Glomerular visceral epithelial cell (primary cell): ENCODE measurements around the gene OR2T11.
"Not testable (repeated sequence)": the region's sequence is repeated elsewhere in the genome, so short reads cannot be mapped to it uniquely, and the experiment has no call there.

Source experiments
- DNase-seq: peaks from one replicate; pipeline ENCODE4 v3.0.0-alpha.2; 2016; ENCODE audit errors: extremely low spot score

The OR2T11 gene

DNA sequence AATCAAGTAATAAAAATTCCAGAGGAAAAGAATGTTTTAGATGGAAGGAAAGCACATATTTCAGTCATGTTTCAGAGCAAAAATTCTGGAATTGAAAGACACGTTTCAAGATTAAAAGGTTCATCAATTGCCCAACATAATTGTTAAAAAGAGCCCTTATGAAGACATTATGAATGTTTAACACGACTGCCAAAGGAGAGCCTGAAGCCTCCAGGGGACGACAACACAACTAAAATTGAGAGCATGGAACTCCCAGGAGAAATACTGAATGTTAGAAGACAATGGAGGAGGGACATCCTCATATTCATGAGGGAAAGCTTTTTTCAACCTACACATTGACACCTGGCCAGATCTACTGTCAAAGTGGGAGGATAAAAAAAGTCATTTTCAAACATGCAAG lies 16.0 kb downstream of the OR2T11 start:
- DNase-seq = peak; percentile 25

DNA sequence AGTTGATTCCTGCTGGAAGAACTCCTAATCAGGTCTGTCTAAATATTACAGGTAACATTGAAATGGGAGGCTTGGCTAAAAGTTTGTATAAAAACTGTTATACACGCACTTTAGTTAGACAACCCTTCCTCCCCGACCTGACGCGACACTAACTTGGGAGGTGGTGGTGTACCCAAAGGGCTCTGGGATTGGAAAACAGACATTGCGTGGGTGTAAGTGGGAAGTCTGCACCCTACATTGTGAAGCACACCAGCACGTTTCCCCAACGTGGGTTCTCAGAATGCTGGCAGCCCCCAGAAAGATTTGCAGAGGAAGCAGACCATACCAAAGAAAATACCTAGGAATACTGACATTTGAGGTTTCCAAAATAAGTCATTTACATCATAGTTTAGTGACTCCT lies 16.8 kb downstream of the OR2T11 start:
- DNase-seq = no peak

DNA sequence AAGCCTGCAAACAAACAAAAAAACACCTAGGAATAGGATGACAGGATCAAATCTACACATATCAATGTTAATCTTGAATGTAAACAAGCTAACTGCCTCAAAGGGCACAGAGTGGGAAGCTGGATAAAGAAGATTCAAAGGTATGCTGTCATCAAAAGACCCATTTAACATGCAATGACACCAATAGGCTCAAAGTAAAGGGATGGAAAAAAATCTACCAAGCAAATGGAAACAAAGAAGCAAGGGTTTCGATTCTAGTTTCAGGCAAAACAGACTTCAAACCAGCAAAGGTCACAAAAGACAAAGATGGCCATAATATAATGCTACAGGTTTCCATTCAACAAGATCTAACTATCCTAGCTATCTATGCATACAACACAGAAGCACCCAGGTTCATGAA lies 21.1 kb downstream of the OR2T11 start:
- DNase-seq = no peak

DNA sequence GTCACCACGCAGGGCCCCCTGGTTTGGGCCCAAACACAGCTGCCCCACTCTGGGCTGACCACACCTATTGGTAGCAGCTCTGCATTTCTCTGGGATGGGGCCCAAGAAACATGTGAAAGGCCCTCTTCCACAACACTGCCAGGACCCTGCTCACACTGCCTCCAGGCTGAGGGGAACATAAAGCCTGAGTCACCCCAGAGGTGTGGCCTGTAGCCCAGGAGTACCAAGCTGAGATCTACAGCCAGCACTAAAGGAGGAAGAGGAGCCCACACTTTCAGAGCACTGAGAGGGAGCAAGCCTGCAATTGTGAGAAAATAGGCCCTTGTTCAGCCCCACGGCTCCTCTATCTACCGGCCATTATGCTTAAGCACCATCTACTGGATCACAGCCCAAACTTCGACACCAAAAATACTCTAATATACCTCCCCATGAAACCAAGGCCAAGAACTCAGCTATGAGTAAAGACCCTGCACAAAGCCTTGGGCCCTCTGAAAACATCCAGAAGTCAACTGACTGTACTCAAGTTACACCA lies 22.9 kb downstream of the OR2T11 start:
- no peak for DNase-seq

DNA sequence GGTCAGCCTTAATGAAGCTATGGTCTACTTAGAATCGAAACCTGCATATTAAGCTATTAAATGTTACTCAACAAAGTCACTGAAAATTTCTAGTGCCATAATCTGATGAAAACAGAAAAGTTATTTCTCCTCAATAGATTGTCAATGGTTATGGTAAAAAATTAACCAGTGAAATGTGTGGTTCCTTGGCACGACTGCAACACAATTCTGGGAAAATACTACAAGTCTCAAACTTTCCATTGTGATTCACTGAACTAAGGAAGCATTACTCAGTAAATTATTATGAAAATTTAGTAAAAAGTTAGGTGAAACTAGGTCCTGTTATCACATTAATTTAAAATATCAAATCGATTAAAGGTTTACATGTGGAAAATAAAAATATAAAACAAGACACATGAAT lies 24.6 kb downstream of the OR2T11 start:
- no peak for DNase-seq

DNA sequence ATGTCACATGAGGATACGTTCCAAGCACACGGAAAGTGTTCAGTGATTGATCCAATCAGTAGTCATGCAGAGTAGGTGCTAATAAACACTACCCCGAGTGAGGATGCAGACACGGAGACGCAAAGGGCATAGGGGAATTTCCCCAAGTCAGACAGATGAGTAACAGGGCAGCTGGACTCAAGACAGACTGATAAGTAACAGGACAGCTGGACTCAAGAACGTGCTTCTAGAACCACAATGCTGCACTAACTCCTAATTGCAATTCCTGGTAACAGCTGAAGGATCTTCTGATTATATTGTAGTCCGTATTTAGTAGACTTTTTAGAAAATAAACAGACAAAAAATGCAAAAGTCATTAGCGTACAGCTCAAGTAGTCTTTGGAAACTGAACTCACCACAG lies 35.5 kb downstream of the OR2T11 start:
- DNase-seq = no peak

DNA sequence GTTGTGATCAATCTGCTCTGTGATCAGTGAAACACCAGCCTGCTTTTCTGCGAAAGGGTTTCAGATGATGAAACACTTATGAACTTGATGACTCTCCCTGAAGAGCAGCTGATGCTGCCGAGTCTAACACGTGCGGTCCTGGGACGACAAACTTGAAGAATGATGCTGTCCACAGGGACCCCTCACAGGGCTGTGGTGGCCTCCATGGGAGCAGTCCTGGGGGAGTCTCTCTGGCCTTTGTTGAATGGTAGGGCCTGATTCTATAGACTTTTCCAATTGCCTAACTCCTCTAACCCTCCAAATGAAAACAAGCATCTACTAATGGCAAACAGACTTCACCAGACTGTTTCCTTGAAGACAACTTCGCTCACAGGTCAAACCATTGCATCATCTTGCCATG lies 37.3 kb downstream of the OR2T11 start, which contains the start of gene OR2T10:
Gene OR2T10, minus strand, starts transcription at position 112 of the 400 bp plus-strand sequence. CDS start 3,932 bp downstream, outside the sequence.
- DNase-seq = no peak

DNA sequence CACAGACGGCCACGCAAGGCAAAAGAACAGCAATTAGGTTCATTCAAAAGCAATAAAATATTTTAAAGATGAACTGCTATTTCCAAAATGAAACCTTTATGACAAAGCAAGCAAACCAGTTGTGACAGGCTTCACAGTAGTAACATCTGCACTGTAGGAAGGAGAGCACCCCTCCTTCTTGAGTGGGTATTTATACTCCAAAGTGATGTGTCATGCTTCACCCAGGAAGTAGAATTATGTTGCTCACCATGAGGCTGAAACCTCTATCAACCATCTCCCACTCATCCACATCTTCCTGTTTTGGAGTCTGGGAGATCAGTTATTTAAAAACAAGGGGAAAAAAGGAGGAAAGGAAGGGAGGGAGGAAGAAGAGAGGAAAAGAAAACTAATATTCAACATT lies 38.3 kb downstream of the OR2T11 start:
- DNase-seq = no peak

DNA sequence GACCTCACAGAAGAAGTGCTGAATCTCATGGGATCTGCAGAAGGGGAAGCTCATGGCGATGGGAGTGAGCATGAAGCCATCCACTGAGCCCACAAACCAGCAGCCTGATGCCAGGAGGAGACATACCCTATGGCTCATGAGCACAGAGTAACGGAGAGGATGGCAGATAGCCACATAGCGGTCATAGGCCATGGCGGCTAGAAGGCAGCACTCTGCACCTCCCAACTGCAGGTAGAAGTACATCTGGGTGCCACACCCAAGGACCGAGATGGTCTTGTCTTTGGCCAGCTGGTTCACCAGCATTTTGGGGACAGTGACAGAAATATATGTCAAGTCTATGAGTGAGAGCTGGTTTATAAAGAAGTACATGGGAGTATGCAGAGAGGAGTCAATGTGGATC lies 41.7 kb downstream of the OR2T11 start:
- no peak for DNase-seq

DNA sequence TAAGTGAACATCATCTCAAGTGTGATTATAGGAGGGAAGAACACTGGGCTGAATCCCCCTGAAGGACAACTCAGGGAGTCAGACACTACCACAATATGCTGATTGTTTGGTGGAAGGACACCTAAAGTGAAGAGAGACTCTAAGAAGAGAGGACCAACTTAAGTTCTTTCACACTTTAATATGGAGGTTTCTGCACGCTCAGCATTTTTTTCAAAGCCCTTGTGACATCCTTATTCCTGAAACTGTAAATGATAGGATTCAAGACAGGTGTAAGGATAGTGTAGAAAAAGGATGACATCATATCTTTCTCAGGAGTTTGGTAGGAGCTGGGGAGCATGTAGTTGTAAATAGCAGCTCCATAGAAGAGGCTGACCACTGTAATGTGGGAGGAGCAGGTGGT lies 42.2 kb downstream of the OR2T11 start:
- no peak for DNase-seq

DNA sequence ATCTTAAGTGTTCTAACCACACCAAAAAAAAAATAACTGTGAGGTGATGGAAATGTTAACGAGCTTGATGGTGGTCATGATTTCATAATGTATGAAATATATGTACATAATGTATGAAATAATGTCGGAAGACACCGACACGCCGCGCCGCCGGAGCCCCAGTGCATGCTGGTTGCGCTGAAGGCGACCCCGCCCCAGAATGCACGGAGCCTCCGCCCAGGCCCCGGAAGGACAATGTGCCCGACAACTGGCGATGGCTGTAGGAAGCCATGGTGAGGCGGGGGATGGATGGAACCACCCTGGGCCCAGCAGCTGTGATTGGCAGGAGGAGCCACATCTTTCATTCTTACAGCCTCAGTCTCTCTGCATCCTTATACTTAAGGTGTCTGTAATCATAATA lies 44.8 kb downstream of the OR2T11 start:
- DNase-seq = no peak

DNA sequence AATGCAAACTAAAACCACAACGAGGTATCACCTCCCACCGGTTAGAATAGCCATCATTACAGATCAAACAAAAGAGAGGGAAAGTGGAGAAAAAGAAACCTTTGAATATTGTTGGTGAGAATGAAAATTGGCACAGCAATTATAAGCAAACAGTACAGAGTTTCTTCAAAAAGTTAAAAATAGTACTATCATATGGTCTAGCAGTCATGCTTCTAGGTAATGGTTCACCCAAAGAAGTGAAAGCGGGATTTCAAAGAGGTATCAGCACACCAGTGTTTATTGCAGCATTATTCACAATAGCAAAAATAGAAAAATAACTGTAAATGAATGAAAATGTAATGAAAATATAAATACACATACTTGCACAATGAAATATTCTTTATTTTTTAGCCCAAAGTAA lies 45.6 kb downstream of the OR2T11 start:
- DNase-seq = no peak

DNA sequence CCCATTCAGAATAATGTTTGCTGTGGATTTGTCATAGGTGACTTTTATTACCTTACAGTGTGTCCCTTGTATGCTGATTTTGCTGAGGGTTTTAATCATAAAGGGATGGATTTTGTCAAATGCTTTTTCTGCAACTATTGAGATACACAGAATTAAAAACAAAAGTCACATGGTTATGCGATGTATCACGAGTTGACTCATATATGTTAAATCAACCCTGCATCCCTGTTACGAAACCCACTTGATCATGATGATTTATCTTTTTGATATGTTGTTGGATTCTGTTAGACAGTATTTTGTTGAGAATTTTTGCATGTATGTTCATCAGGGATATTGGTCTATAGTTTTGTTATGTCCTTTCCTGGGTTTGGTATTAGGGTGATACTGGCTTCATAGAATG lies 49.6 kb downstream of the OR2T11 start:
- DNase-seq = no peak

DNA sequence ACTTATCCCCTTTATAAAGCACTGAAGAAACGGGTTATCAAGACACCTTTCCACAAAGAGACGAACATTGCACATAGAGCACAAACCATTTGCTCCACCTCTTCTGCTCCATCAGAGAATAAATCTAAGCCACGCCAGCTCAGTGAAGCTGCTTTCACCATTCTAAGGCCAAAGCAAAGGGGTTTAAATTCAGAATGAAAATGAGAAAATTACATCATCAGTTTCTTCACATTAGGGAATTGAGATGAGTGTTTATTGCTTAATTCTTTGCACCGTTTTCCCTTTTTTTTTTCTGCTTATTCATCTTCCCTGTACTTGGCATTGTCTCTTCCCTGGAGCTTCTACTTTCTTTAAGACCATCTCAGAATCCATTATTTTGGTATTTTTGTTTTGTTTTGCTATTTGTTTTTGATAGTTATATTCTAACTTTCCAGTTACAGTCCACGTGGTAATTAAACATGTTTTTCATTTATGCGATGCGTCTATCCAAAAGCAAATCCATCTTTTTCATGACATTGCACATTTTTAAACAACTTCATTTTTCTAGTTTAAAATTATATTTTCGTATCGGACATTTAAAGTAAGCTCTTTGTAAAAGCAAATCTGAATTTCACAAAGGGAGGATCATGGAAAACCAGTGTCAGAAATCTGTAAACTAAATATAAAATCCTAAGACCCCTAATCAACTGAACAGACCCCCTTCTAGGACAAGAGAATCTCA lies 58.5 kb downstream of the OR2T11 start:
- DNase-seq = no peak

DNA sequence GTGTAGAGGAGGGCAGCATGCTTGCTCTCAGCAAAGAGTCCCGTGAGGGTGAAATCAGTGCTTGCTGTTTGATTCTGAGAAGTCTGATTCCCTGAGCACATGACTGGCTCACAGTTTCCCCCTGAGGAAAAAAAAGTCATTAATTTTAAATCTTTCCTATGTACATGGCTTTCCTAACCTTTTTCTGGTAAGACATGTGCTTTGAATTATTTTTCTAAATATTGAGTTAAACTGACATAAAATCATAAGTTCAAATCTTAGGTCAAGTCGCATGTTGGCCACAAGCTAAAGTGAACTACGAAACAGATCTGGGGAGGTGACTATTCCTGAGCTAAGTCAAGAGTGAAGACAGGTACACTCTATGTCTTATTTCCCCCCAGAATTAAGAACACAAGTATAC lies 60.2 kb downstream of the OR2T11 start, which contains the start of gene OR2T34:
Gene OR2T34, minus strand, starts transcription at position 101 of the 400 bp plus-strand sequence. Its CDS starts 0 bp downstream, at position 101.
- not testable (repeated sequence) for DNase-seq

DNA sequence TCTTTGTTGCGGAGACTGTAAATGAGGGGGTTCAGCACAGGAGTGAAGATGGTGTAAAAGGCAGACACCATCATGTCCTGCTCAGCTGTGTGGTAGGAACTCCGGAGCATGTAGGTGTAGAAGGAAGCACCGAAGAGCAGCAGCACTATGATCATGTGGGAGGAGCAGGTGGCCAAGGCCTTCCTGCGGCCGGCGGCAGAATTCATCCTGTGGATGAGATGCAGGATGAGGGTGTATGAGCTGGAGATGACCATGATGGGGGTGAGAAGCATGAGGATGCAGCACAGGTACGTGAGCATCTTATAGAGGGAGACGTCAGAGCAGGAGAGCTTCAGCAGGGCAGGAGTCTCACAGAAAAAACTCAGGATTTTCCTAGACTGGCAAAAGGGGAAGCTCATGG lies 61.0 kb downstream of the OR2T11 start:
- DNase-seq = not testable (repeated sequence)
